Karpas-422 (cell line): Measurements from ENCODE around the gene CLEC5A. TPM values are rescaled to one million over a fixed set of nuclear protein-coding genes. Genes with fewer than 3 reads are reported as not detected.

Experiments
- DNase-seq: peaks from one replicate; pipeline ENCODE4 v3.0.0-alpha.2; 2015
- H2AFZ ChIP-seq: fragments of 200-600 bp; sonication (generic); 2 replicates; pipeline ENCODE4 v1.6.1; 2014; ENCODE audit warnings: antibody characterized with exemption, low read length, mixed read lengths
- H3K27ac ChIP-seq: fragments of 200-600 bp; sonication (generic); 2 replicates; pipeline ENCODE4 v1.5.1; 2014; ENCODE audit warnings: mild to moderate bottlenecking, low read length, moderate library complexity
- H3K27me3 ChIP-seq: fragments of 200-600 bp; sonication (generic); 2 replicates; pipeline ENCODE4 v1.6.1; 2014; ENCODE audit warnings: low read length, mixed read lengths
- H3K36me3 ChIP-seq: fragments of 200-600 bp; sonication (generic); 2 replicates; pipeline ENCODE4 v1.6.1; 2014; ENCODE audit warnings: low read length, mixed read lengths; ENCODE audit not compliant: insufficient read depth
- H3K4me1 ChIP-seq: fragments of 200-600 bp; sonication (generic); 2 replicates; pipeline ENCODE4 v1.6.1; 2014; ENCODE audit warnings: mild to moderate bottlenecking, low read length, mixed read lengths
- H3K4me2 ChIP-seq: fragments of 200-600 bp; sonication (generic); 2 replicates; pipeline ENCODE4 v1.6.1; 2014; ENCODE audit warnings: low read length, low read depth, mild to moderate bottlenecking; ENCODE audit not compliant: poor library complexity, severe bottlenecking
- H3K4me3 ChIP-seq: fragments of 200-600 bp; sonication (generic); 2 replicates; pipeline ENCODE4 v1.5.1; 2014; ENCODE audit warnings: mild to moderate bottlenecking, antibody characterized with exemption, low read length, mixed read lengths
- H3K79me2 ChIP-seq: fragments of 200-600 bp; sonication (generic); 2 replicates; pipeline ENCODE4 v1.6.1; 2014; ENCODE audit warnings: mild to moderate bottlenecking, low read length, mixed read lengths
- H3K9ac ChIP-seq: fragments of 200-600 bp; sonication (generic); 2 replicates; pipeline ENCODE4 v1.6.0; 2014; ENCODE audit warnings: low read length
- H3K9me2 ChIP-seq: fragments of 200-600 bp; sonication (generic), shearing (Covaris generic); replicated peaks from 2 replicates; pipeline ENCODE4 v1.6.0; 2014; ENCODE audit warnings: mild to moderate bottlenecking, low read length, moderate library complexity; ENCODE audit not compliant: insufficient read depth
- H3K9me3 ChIP-seq: fragments of 300-700, 200-600 bp; sonication (generic); 2 replicates; pipeline ENCODE4 v1.6.1; 2014; ENCODE audit warnings: low read length, mixed read lengths
- H4K20me1 ChIP-seq: fragments of 200-600 bp; sonication (generic); 2 replicates; pipeline ENCODE4 v1.6.1; 2014; ENCODE audit warnings: mild to moderate bottlenecking, antibody characterized with exemption, low read length, low read depth; ENCODE audit not compliant: insufficient read depth
- total RNA-seq: library from RNA; depleted of rRNA; stranded (reverse); fragments of >200 nt; shearing (Covaris generic); gene quantifications from 2 replicates; pipeline ENCODE4 v1.2.3, GENCODE V29; 2014; ENCODE audit warnings: low replicate concordance

The CLEC5A gene
- total RNA-seq, 1 experiment from 2014 or later: not detected

- Histone ChIP-seq H3K27ac (no peak overlapping the region), H3K4me1 (no peaks in the 10 kb centered on the region), H3K9me3 (no peaks in the 10 kb centered on the region), H3K9ac (no peak overlapping the region), H3K9me2 (no peaks in the 10 kb centered on the region), H3K27me3 (no peaks in the 10 kb centered on the region; the same call in 1 of the 2 replicates), H4K20me1 (no peaks in the 10 kb centered on the region), H3K79me2 (no peaks in the 10 kb centered on the region), H3K36me3 (no peaks in the 10 kb centered on the region), H3K4me2 (no peak overlapping the region), H3K4me3 (no peak overlapping the region), H2AFZ (no peak overlapping the region)
- no peak for DNase-seq
These were observed 2.9 kb downstream of the CLEC5A start for GRCh38 chr7:141943846-141944245.

DNA sequence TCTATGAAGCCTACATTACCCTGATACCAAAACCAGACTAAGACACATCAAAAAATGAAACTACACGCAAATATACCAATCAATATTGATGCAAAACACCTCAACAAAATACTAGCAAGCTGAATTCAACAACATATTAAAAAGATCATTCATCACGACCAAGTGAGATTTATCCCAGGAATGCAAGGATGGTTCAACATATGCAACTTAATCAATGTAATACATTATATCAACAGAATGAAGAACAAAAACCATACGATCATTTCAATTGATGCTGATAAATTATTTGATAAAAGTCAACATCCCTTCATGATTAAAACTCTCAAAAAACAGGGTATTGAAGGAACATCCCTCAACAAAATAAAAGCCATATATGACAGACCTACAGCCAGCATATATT, 5.7 kb downstream of the CLEC5A start:
- Histone ChIP-seq H3K9ac (no peak overlapping the region), H3K79me2 (no peaks in the 10 kb centered on the region), H3K4me1 (no peaks in the 10 kb centered on the region), H3K27ac (no peak overlapping the region), H3K27me3 (no peaks in the 10 kb centered on the region; the same call in 1 of the 2 replicates), H3K9me2 (no peaks in the 10 kb centered on the region), H3K4me2 (no peak overlapping the region), H2AFZ (no peak overlapping the region), H3K9me3 (no peaks in the 10 kb centered on the region), H4K20me1 (no peaks in the 10 kb centered on the region), H3K4me3 (no peak overlapping the region), H3K36me3 (no peaks in the 10 kb centered on the region)
- DNase-seq: no peak

GRCh38 chr7:141930211-141930610, 16.6 kb downstream of the CLEC5A start:
- Histone ChIP-seq H3K36me3 (no peaks in the 10 kb centered on the region), H3K27me3 (no peaks in the 10 kb centered on the region), H4K20me1 (no peaks in the 10 kb centered on the region), H3K4me3 (no peak overlapping the region), H3K4me1 (no peaks in the 10 kb centered on the region), H3K9me2 (no peaks in the 10 kb centered on the region), H3K79me2 (no peaks in the 10 kb centered on the region), H3K9ac (no peak overlapping the region), H2AFZ (no peak overlapping the region), H3K9me3 (no peaks in the 10 kb centered on the region), H3K27ac (no peak overlapping the region), H3K4me2 (no peak overlapping the region)
- DNase-seq: no peak

- H3K9ac ChIP-seq: no peak overlapping the region
- no peaks in the 10 kb centered on the region for H4K20me1 ChIP-seq
- no peaks in the 10 kb centered on the region for H3K9me3 ChIP-seq
- no peaks in the 10 kb centered on the region for H3K4me1 ChIP-seq
- no peak overlapping the region for H2AFZ ChIP-seq
- H3K36me3 ChIP-seq: no peaks in the 10 kb centered on the region
- no peaks in the 10 kb centered on the region for H3K27me3 ChIP-seq
- no peaks in the 10 kb centered on the region for H3K9me2 ChIP-seq
- no peak overlapping the region for H3K4me2 ChIP-seq
- H3K79me2 ChIP-seq: no peaks in the 10 kb centered on the region
- DNase-seq: no peak
- H3K27ac ChIP-seq: no peak overlapping the region
- H3K4me3 ChIP-seq: no peak overlapping the region
These were observed 18.0 kb downstream of the CLEC5A start for GRCh38 chr7:141928845-141929195.

- Histone ChIP-seq H3K79me2 (no peaks in the 10 kb centered on the region), H3K27me3 (no peaks in the 10 kb centered on the region), H3K4me2 (no peak overlapping the region), H3K4me3 (no peak overlapping the region), H3K9me3 (no peaks in the 10 kb centered on the region), H4K20me1 (no peaks in the 10 kb centered on the region), H3K4me1 (no peaks in the 10 kb centered on the region), H2AFZ (no peak overlapping the region), H3K9ac (no peak overlapping the region), H3K27ac (no peak overlapping the region), H3K36me3 (no peaks in the 10 kb centered on the region), H3K9me2 (no peaks in the 10 kb centered on the region)
- no peak for DNase-seq
These were observed 18.5 kb downstream of the CLEC5A start for GRCh38 chr7:141928146-141928844.

DNA sequence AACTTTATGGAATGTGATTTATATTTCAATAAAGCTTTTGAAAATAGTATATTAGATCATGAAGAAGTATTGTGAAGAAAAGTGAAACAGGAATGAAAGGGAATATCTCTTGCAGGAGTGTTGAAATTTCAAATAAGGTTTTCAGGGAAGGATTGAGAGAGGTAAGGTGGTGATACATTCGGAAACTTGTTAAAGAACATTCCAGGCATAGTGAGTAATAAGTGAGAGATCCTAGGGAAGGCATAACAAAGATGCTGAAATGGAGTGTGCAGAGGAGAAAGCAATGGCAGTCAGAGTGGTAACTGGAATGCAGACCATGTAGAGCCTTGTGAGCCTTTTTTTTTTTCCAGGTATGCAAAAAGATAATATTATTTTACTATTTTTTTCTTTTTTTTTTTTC, 26.5 kb downstream of the CLEC5A start:
- Histone ChIP-seq H3K79me2 (no peaks in the 10 kb centered on the region), H3K4me1 (no peaks in the 10 kb centered on the region), H3K4me3 (no peak overlapping the region), H4K20me1 (no peaks in the 10 kb centered on the region), H3K27ac (no peak overlapping the region), H3K9me2 (no peaks in the 10 kb centered on the region), H3K9ac (no peak overlapping the region), H3K4me2 (no peak overlapping the region), H3K27me3 (no peaks in the 10 kb centered on the region), H3K36me3 (no peaks in the 10 kb centered on the region), H3K9me3 (no peaks in the 10 kb centered on the region), H2AFZ (no peak overlapping the region)
- no peak for DNase-seq

DNA sequence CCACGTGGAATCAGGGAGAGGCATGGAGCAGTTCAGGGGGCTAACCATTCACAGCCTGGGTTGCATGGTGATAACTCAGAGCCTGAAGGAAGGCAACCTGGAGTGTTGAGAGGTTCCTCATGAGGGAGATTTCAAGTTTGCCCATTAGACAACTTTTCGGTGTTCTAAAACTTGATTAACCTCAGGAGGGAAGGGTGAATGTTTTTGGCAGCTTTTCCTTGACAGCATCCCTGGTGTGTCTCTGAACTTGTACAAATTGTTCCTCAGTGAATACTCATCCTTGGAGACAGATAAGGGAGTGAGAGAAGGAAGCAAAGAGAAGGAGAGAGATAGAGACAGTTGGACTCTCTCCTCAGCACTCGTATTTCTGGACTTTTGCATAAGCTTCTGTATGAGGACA, 30.7 kb downstream of the CLEC5A start, which contains the start of gene OR9A4:
Gene OR9A4 (plus strand): TSS at position 301 of the 400 bp plus-strand sequence. CDS start 2,477 bp downstream, outside the sequence.
- Histone ChIP-seq H3K27ac (no peak within 1 kb of the TSS), H3K9me3 (no peaks in the 10 kb centered on the region), H3K79me2 (no peaks in the 10 kb centered on the region), H3K4me3 (no peak within 1 kb of the TSS), H2AFZ (no peak within 1 kb of the TSS), H3K36me3 (no peaks in the 10 kb centered on the region), H3K4me2 (no peak within 1 kb of the TSS), H3K4me1 (no peaks in the 10 kb centered on the region), H3K9me2 (no peaks in the 10 kb centered on the region), H4K20me1 (no peaks in the 10 kb centered on the region), H3K9ac (no peak within 1 kb of the TSS), H3K27me3 (no peaks in the 10 kb centered on the region)
- no peak for DNase-seq

- Histone ChIP-seq H3K4me2 (no peak overlapping the region), H3K27ac (no peak overlapping the region), H3K9ac (no peak overlapping the region), H3K4me1 (no peaks in the 10 kb centered on the region), H3K27me3 (no peaks in the 10 kb centered on the region), H3K9me2 (no peaks in the 10 kb centered on the region), H3K79me2 (no peaks in the 10 kb centered on the region), H3K4me3 (no peak overlapping the region), H2AFZ (no peak overlapping the region), H3K9me3 (no peaks in the 10 kb centered on the region), H3K36me3 (no peaks in the 10 kb centered on the region), H4K20me1 (no peaks in the 10 kb centered on the region)
- no peak for DNase-seq
These were observed 31.2 kb downstream of the CLEC5A start for GRCh38 chr7:141915565-141915964.
